HEK293 (cell line): ENCODE results near the gene IQGAP3.

Experiments
- CTCF ChIA-PET: fragments of 350-600 bp; formaldehyde crosslinking; extraction: SDS; loops from one replicate; lab custom pipeline; 2021; ENCODE audit warnings: antibody characterized with exemption; lab: Yijun Ruan, JAX
- POLR2A ChIA-PET: fragments of 300-600 bp; formaldehyde crosslinking; extraction: SDS; loops from one replicate; lab custom pipeline; 2020; ENCODE audit warnings: antibody characterized with exemption, inconsistent platforms; lab: Yijun Ruan, JAX
- H3K27ac ChIP-seq: fragments of 200-500 bp; sonication (Bioruptor generic); 2 replicates; pipeline ENCODE4 v1.5.1; 2014; ENCODE audit warnings: low read depth, low read length, control low read depth, inconsistent platforms; ENCODE audit errors: extremely low read depth
- H3K36me3 ChIP-seq, 2 experiments: fragments of 200-500 bp in 1 of 2; sonication (Bioruptor generic) in 1 of 2; 1 replicate in 1 of 2; 2 replicates in 1 of 2; pipeline ENCODE4 v1.5.1; 2014 to 2017; ENCODE audit warnings: inconsistent platforms in 2 of 2, low read length in 2 of 2; ENCODE audit not compliant: control insufficient read depth in 2 of 2, insufficient read depth in 1 of 2
- H3K4me1 ChIP-seq: fragments of 200-500 bp; sonication (Bioruptor generic); 2 replicates; pipeline ENCODE4 v1.5.1; 2014; ENCODE audit warnings: mild to moderate bottlenecking, low read length, inconsistent platforms; ENCODE audit not compliant: control insufficient read depth, insufficient read depth
- H3K4me3 ChIP-seq: 2 replicates; pipeline ENCODE4 v1.5.1; 2011; ENCODE audit warnings: low read depth, mild to moderate bottlenecking, control low read depth, low read length, moderate library complexity
- H3K9me3 ChIP-seq: fragments of 200-500 bp; sonication (Bioruptor generic); 2 replicates; pipeline ENCODE4 v1.5.1; 2014; ENCODE audit warnings: low read depth, low read length, inconsistent platforms; ENCODE audit not compliant: control insufficient read depth, insufficient read depth
- GLI4 ChIP-seq: fragments of 450-650 bp; formaldehyde crosslinking; IDR thresholded peaks from 2 replicates; pipeline ENCODE4 v1.5.1; 2016; ENCODE audit warnings: missing biosample characterization, missing genetic modification characterization
- HOXA7 ChIP-seq: sonication (generic); formaldehyde crosslinking; IDR thresholded peaks from 2 replicates; pipeline ENCODE4 v1.8.1; 2022; ENCODE audit warnings: missing genetic modification reagents, borderline replicate concordance
- PRDM10 ChIP-seq: fragments of 450-650 bp; formaldehyde crosslinking; IDR thresholded peaks from 2 replicates; pipeline ENCODE4 v1.5.1; 2016; ENCODE audit warnings: missing biosample characterization, missing genetic modification characterization
- REST ChIP-seq: fragments of 450-650 bp; formaldehyde crosslinking; IDR thresholded peaks from 2 replicates; pipeline ENCODE4 v1.5.1; 2016; ENCODE audit warnings: missing biosample characterization, missing genetic modification characterization
- SCRT1 ChIP-seq: fragments of 450-650 bp; formaldehyde crosslinking; IDR thresholded peaks from 2 replicates; pipeline ENCODE4 v1.5.1; 2016; ENCODE audit warnings: missing biosample characterization, missing genetic modification characterization, borderline replicate concordance
- TSHZ1 ChIP-seq: fragments of 450-650 bp; formaldehyde crosslinking; IDR thresholded peaks from 2 replicates; pipeline ENCODE4 v1.5.1; 2016; ENCODE audit warnings: missing biosample characterization, missing genetic modification characterization, borderline replicate concordance
- ZBTB21 ChIP-seq: fragments of 450-650 bp; formaldehyde crosslinking; IDR thresholded peaks from 2 replicates; pipeline ENCODE4 v1.5.1; 2017; ENCODE audit warnings: missing biosample characterization, missing genetic modification characterization
- ZNF174 ChIP-seq: fragments of 450-650 bp; formaldehyde crosslinking; IDR thresholded peaks from 2 replicates; pipeline ENCODE4 v1.5.0; 2017; ENCODE audit warnings: missing biosample characterization, mild to moderate bottlenecking, missing genetic modification characterization
- ZNF223 ChIP-seq: fragments of 450-650 bp; formaldehyde crosslinking; IDR thresholded peaks from 2 replicates; pipeline ENCODE4 v1.5.1; 2016; ENCODE audit warnings: missing biosample characterization, missing genetic modification characterization
- ZNF24 ChIP-seq: fragments of 450-650 bp; formaldehyde crosslinking; IDR thresholded peaks from 2 replicates; pipeline ENCODE4 v1.5.1; 2016; ENCODE audit warnings: missing biosample characterization, missing genetic modification characterization
- ZNF398 ChIP-seq: fragments of 450-650 bp; formaldehyde crosslinking; IDR thresholded peaks from 2 replicates; pipeline ENCODE4 v1.5.1; 2017; ENCODE audit warnings: missing biosample characterization, missing genetic modification characterization
- ZNF624 ChIP-seq: fragments of 450-650 bp; formaldehyde crosslinking; IDR thresholded peaks from 2 replicates; pipeline ENCODE4 v1.5.1; 2017; ENCODE audit warnings: missing biosample characterization, missing genetic modification characterization
- ZNF629 ChIP-seq: fragments of 450-650 bp; formaldehyde crosslinking; IDR thresholded peaks from 2 replicates; pipeline ENCODE4 v1.5.1; 2017; ENCODE audit warnings: missing biosample characterization, missing genetic modification characterization
- ZNF639 ChIP-seq: fragments of 450-650 bp; formaldehyde crosslinking; IDR thresholded peaks from 2 replicates; pipeline ENCODE4 v1.5.1; 2016; ENCODE audit warnings: missing biosample characterization, missing genetic modification characterization
- ZNF658 ChIP-seq: fragments of 450-650 bp; formaldehyde crosslinking; IDR thresholded peaks from 2 replicates; pipeline ENCODE4; 2016; ENCODE audit warnings: missing biosample characterization, missing genetic modification characterization
- ZNF707 ChIP-seq: fragments of 450-650 bp; formaldehyde crosslinking; IDR thresholded peaks from 2 replicates; pipeline ENCODE4 v1.5.1; 2016; ENCODE audit warnings: missing biosample characterization, missing genetic modification characterization
- ZNF792 ChIP-seq: fragments of 450-650 bp; formaldehyde crosslinking; IDR thresholded peaks from 2 replicates; pipeline ENCODE4 v1.5.1; 2016; ENCODE audit warnings: missing biosample characterization, missing genetic modification characterization
- ZNF830 ChIP-seq: fragments of 450-650 bp; IDR thresholded peaks from 2 replicates; pipeline ENCODE4 v1.5.0; 2018; ENCODE audit warnings: missing biosample characterization, missing genetic modification characterization, low read depth, mild to moderate bottlenecking, moderate library complexity
- ZNF837 ChIP-seq: fragments of 450-650 bp; formaldehyde crosslinking; IDR thresholded peaks from 2 replicates; pipeline ENCODE4 v1.5.1; 2016; ENCODE audit warnings: missing biosample characterization, missing genetic modification characterization
- ZSCAN23 ChIP-seq: fragments of 450-650 bp; formaldehyde crosslinking; IDR thresholded peaks from 2 replicates; pipeline ENCODE4 v1.5.1; 2016; ENCODE audit warnings: missing biosample characterization, missing genetic modification characterization

The IQGAP3 gene

GRCh38 chr1:156530006-156530405 lies 42.4 kb downstream of the IQGAP3 start:
- Histone ChIP-seq H3K4me1 (no peaks in the 10 kb centered on the region), H3K4me3 (no peak overlapping the region), H3K27ac (no peak overlapping the region), H3K36me3 (peaks cover 22 to 91% of the 10 kb centered on the region in 2 experiments), H3K9me3 (no peaks in the 10 kb centered on the region)
- POLR2A ChIA-PET = interaction anchor here (0.7 kb wide), 1 partner anchor 435 kb away, joined by 3 read pairs; no protein-coding TSS in a partner anchor
- no peak for TF ChIP-seq ZNF837
- no peak for TF ChIP-seq REST (tag by site-specific recombination)
- TF ChIP-seq ZNF223 (tag by site-specific recombination) = no peak
- TF ChIP-seq ZBTB21 (tag by site-specific recombination) = no peak
- TF ChIP-seq ZSCAN23 (tag by site-specific recombination) = no peak
- TF ChIP-seq PRDM10 (tag by site-specific recombination) = no peak
- no peak for TF ChIP-seq ZNF658 (tag by site-specific recombination)
- TF ChIP-seq ZNF629 (tag by site-specific recombination) = no peak
- no peak for TF ChIP-seq HOXA7 (CRISPR knock-in tag)
- no peak for TF ChIP-seq ZNF830 (tag by site-specific recombination)
- no peak for TF ChIP-seq ZNF707 (tag by site-specific recombination)
- no peak for TF ChIP-seq ZNF624 (tag by site-specific recombination)
- no peak for TF ChIP-seq ZNF174 (tag by site-specific recombination)
- TF ChIP-seq TSHZ1 (tag by site-specific recombination) = no peak
- no peak for TF ChIP-seq ZNF24 (tag by site-specific recombination)
- no peak for TF ChIP-seq SCRT1 (tag by site-specific recombination)
- no peak for TF ChIP-seq ZNF792 (tag by site-specific recombination)
- TF ChIP-seq ZNF398 (tag by site-specific recombination) = no peak
- TF ChIP-seq ZNF639 (tag by site-specific recombination) = no peak
- no peak for TF ChIP-seq GLI4
- CTCF ChIA-PET = no interaction called here
